Left ventricle myocardium superior (tissue), 1 donor: ENCODE results near the gene FLRT1. TPM values are rescaled to one million over a fixed set of nuclear protein-coding genes. Genes with fewer than 3 reads are reported as not detected.
"Not testable (repeated sequence)": the region's sequence is repeated elsewhere in the genome, so short reads cannot be mapped to it uniquely, and the experiment has no call there.

Experiments used
- ATAC-seq: fragments of 200-7000 bp; cut with Tn5 transposase; one replicate; pipeline ENCODE4 v1.9.1; 2020; ENCODE audit warnings: mild to moderate bottlenecking, moderate library complexity
- DNase-seq: peaks from one replicate; pipeline ENCODE4 v3.0.0-alpha.2; 2020
- intact Hi-C: fragments of 100-400 bp; cut with micrococcal nuclease; formaldehyde crosslinking; loops from one replicate; pipeline ENCODE4 v1.11.0; 2022
- total RNA-seq: library from RNA; stranded (reverse); fragmentation: NEBNext Ultra II Directional; extraction: Animal tissue kit (Norgen Biotek cat#: 25700); gene quantifications from one replicate; pipeline ENCODE4 v1.2.1, GENCODE V29; 2021
- donor health status: DM: no; HTN: yes; CAD: no; lungs with severe emphysema.

The FLRT1 gene
- total RNA-seq, 1 donor from 2014 or later = 0.45 TPM

- intact Hi-C loops = no loop called here
- DNase-seq (no peak), ATAC-seq (no peak)
These were observed 3.4 kb downstream of the FLRT1 start for GRCh38 chr11:64039012-64039665.

- ATAC-seq = no peak
- intact Hi-C loops = no loop called here
- no peak for DNase-seq
These were observed 5.1 kb downstream of the FLRT1 start for GRCh38 chr11:64040684-64041322.

DNA sequence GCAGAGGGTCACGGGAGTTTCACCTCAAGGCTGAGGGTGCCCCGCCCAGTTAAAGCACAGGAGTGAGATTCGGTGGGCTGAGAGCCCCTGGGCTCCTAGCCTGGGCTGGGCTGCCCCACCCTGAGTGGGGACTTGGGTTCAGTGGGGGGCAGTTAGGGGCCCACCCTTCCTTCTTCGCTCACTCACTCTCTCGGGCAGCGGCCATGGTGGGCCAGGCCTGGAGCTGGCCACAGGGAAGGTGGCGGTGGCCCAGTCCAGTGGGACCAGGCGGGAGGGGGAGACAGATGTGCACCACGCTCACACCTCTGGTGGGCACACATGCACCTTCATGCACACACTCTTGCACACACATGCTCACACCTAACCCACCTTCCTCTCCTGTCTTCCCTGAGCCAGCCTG lies 6.1 kb downstream of the FLRT1 start:
- intact Hi-C loops = no loop called here
- ATAC-seq (no peak), DNase-seq (no peak)

- ATAC-seq (no peak), DNase-seq (no peak)
- intact Hi-C loops = no loop called here
These were observed 6.6 kb downstream of the FLRT1 start for GRCh38 chr11:64042301-64042700.

GRCh38 chr11:64043545-64043944 lies 7.8 kb downstream of the FLRT1 start:
- intact Hi-C loops = no loop called here
- no peak for DNase-seq
- ATAC-seq = no peak

DNA sequence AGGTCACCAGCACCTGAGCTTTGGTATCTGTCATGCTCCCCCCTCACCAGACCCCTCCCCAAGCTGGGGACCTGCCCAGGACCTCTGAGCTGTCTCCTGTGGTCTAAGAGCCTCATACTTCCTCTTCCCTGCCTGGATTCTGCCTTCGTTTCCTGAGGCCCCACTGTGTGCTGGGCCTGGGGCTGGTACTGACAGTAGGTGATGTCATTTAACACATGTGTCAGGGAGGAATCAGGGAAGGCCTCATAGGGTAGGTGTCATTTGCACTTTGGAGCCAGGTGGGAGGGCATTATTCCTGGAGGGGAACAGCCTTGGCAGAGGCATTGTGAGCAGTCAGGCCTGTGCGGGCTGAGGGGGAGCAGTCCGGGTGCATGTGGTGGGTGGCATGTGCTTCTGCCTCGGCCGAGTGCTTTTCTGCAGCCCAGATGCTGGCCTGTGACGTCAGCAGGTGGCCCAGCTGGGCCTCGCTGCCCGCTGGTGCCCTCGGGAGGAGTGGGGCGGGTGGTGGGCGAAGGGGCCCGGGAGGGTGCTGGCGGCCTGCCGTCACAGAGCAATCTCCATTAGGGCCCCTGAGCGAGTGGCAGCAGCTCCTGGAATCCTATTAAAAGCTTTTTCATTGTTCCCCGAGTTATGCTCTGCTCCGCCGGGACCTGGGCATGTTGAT lies 9.1 kb downstream of the FLRT1 start:
- DNase-seq (no peak), ATAC-seq (no peak)
- intact Hi-C loops = no loop called here

GRCh38 chr11:64045700-64046099 lies 10.0 kb downstream of the FLRT1 start:
- no peak for DNase-seq
- ATAC-seq = no peak
- intact Hi-C loops = no loop called here

- ATAC-seq, DNase-seq, intact Hi-C loops: not testable (repeated sequence)
These were observed 11.6 kb downstream of the FLRT1 start for GRCh38 chr11:64047373-64047772.

- intact Hi-C loops = no loop called here
- ATAC-seq = peak; percentile 53
- DNase-seq = no peak
These were observed 12.5 kb downstream of the FLRT1 start for GRCh38 chr11:64048042-64048854.

DNA sequence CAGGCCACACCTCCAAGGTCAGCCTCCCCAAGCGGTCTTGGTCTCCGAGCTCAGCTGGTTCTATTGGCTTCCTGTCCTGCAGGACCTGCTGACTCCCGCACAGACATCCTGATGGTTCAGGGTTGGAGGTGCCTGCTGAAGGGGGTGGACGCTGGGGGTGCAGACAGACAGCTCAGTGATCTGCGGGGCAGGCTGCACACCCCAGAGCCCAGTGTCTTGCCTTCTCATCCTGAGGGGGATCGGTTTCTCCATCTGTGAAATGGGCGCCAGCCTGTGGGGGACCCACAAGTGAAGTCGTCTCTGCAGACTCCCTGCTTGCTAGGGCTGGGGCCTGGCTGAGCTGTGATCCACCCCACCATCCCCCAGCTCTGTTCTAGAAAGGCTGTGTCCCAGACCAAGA lies 13.8 kb downstream of the FLRT1 start:
- DNase-seq (no peak), ATAC-seq (no peak)
- intact Hi-C loops = no loop called here

DNA sequence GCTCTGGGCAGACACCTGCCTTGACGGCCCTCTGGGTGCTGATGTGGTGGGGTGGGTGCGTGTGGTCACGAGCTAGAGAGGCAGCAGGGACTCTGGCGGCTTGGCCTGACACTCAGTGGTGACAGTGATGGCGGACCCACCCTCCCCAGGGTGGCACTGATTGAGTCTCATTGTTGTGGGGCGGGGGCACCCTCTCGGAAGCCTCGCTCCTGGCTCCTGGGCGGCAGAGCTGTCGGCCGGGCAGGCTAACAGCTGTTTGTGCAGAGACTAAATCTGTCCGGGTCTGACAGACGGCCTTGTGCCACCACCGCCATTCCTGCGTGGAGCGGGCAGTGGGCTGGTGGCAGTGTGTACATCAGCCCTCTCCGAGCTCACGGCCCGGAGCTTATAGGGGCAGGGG lies 15.6 kb downstream of the FLRT1 start:
- no peak for DNase-seq
- ATAC-seq = no peak
- intact Hi-C loops = no loop called here

DNA sequence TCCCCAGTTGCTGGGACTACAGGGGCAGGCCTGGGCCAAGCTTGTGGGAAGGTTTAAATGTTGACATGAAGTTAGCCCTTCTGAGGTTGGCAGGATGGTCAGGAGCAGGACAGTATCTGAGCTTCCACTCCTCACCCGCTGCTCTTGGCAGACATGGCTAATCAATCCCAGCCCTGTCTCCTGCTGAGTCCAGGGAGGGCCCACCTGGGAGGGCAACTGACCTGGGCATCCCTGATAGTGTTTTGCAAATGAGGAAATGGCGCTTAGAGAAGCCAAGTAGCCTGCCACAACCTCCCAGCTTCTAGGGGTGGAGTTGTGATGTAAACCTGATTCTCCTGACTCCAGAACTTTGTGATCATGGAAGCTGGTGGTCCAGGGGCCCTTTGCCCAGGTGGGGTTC lies 16.7 kb downstream of the FLRT1 start:
- no peak for DNase-seq
- intact Hi-C loops = no loop called here

DNA sequence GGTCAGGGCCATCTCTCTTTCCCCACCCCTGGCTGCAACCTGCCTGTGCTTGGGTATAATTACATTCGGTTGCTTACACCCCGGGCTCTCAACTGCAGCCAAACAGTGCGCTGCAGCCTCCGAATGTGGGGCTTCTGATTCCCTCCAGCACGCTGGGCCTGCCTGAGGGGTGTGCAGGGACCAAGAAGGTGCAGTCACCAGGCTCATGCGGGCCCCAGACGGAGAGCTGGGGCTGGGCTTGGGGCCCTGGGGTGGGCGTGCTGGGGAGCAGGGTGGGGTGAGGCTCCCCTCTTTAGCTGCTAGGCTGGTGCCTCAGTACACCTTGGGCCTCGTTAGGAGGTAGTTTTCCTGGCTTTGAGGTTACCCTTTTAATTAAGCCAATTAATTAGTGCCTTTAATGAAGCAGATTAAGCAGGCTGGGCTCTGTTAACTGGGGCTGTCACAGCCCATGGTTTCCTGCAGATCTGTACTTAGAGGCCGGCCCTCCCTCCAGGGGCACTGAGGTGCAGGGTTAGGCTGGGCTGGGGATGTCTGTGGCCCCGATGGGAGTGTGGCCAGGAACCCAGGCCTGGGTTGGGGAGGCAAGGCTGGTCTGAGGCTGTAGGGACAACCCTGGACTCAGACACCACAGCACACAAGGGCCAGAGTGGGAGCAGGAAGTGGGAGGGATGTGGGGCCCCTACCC lies 17.3 kb downstream of the FLRT1 start:
- DNase-seq (no peak), ATAC-seq (no peak)
- intact Hi-C loops = no loop called here

More for the DNA sequence above, 16.7 kb downstream of the FLRT1 start:
- no peak for ATAC-seq

DNA sequence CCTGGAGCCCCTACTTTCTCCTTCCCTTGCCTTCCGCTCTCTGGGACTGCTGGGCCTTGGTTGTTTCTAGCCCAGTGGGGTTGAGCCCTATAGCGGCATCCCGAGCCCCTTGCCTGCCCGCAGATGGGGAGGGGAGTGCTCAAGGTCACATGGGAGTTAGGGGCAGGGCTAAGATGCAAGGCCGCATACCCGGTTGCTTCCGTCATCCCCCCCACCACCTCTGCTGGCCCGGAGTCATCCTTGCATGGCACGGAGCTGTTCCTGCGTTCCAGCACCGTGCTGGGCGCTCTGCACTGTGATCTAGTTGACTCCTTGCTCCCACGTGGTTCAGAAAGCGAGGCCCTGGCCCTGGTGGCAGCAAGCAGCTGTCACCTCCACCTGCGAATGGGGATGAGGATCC lies 18.0 kb downstream of the FLRT1 start:
- ATAC-seq = no peak
- no peak for DNase-seq
- intact Hi-C loops = no loop called here

DNA sequence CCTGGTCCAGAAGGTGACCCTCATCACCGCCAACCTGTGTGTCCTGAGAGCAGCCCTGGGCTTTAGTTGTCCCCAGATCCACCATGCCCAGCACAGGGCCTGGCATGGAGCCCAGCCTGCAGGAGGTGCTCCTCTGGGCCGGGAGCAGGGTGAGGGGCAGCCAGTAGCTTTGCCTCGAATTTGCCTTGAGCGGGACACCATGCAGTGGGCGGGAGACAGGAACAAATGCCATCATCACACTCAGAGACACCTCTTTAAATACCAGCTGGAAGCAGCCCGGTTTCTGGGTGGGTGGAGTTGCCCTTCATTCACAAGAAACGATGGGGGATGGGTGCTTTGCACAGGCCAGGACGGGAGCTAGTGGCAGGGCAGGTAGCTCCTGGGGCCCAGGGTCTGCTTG lies 19.3 kb downstream of the FLRT1 start:
- DNase-seq (peak; percentile 85), ATAC-seq (peak; percentile 82)
- intact Hi-C loops = no loop called here

DNA sequence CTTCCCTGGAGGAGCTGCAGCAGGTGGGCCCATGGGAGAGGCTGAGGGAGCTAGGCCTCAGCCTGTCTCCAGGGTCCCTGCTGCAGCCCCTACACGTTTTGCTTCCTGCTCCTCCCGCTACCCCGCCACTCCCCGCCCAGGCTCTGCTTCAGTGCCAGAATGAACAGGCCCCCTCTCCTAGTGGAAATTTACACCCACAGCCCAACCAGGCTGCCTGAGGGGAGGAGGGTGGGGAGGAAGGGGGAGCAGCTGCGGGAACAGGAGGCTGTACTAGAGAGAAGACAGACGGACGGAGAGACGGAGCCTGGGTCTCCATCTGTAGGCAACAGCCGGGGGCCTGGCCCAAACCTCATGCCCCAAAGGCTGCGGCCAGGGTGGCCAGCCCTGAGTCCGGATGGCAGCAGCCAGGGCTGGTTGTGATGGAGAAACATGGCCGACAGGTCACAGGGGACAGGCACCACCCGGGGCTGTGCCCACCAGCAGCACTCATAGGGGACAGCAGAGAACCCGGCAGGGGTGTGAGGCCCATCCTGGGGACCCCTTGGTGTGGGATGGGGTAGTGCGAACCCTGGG lies 20.6 kb downstream of the FLRT1 start:
- intact Hi-C loops = no loop called here
- no peak for DNase-seq
- no peak for ATAC-seq

- ATAC-seq (no peak), DNase-seq (no peak)
- intact Hi-C loops = no loop called here
These were observed 21.1 kb downstream of the FLRT1 start for GRCh38 chr11:64056861-64057260.

GRCh38 chr11:64057890-64058289 lies 22.2 kb downstream of the FLRT1 start:
- ATAC-seq (no peak), DNase-seq (no peak)
- intact Hi-C loops = no loop called here

GRCh38 chr11:64058494-64058893 lies 22.8 kb downstream of the FLRT1 start:
- DNase-seq = peak; percentile 83
- intact Hi-C loops = no loop called here

More at GRCh38 chr11:64058494-64058893, 22.8 kb downstream of the FLRT1 start:
- peak; percentile 78 for ATAC-seq
